GM10266 (cell line): ENCODE data around the gene CLIP2.

Source experiments
- DNase-seq: peaks from one replicate; pipeline ENCODE4 v3.0.0; 2012; ENCODE audit errors: extremely low spot score
- CTCF ChIP-seq: IDR thresholded peaks from 2 replicates; pipeline ENCODE4 v1.5.1; 2012; ENCODE audit warnings: mild to moderate bottlenecking, low read depth; ENCODE audit not compliant: control insufficient read depth, insufficient read depth; ENCODE audit errors: missing control alignments

The CLIP2 gene

GRCh38 chr7:74441801-74442200 is 152.6 kb downstream of the CLIP2 start:
- no peak for TF ChIP-seq CTCF
- no peak for DNase-seq

- TF ChIP-seq CTCF = no peak
- no peak for DNase-seq
Measured at GRCh38 chr7:74443543-74444247, 154.5 kb downstream of the CLIP2 start.

GRCh38 chr7:74449144-74449543 is 159.9 kb downstream of the CLIP2 start:
- no peak for DNase-seq
- no peak for TF ChIP-seq CTCF

GRCh38 chr7:74449809-74450397 is 160.7 kb downstream of the CLIP2 start:
- peak; percentile 77 for TF ChIP-seq CTCF

GRCh38 chr7:74452748-74453321 is 163.6 kb downstream of the CLIP2 start:
- no peak for TF ChIP-seq CTCF
- no peak for DNase-seq

More at GRCh38 chr7:74449809-74450397, 160.7 kb downstream of the CLIP2 start:
- DNase-seq = peak; percentile 86

GRCh38 chr7:74453322-74454011 is 164.3 kb downstream of the CLIP2 start, which contains the start of gene GTF2IRD1:
Gene GTF2IRD1 (plus strand): TSS chr7:74453906. CDS start chr7:74508081, 54,175 bp downstream.
- TF ChIP-seq CTCF = no peak
- DNase-seq = peak; percentile 83
